Activated B cell treated with CpG ODN at 0.5 μM for 24 hours (primary cell): ENCODE measurements around the gene OGFOD3. TPM values are rescaled to one million over a fixed set of nuclear protein-coding genes. Genes with fewer than 3 reads are reported as not detected.

Source experiments
- ATAC-seq: fragments of 200-7000 bp; cut with Tn5 transposase; one replicate; pipeline ENCODE4 v1.10.0; 2021; ENCODE audit warnings: low read depth, mild to moderate bottlenecking, moderate library complexity
- CTCF ChIA-PET: fragments of 350-600 bp; sonication (Branson Sonifier 250); formaldehyde crosslinking; loops from one replicate; lab custom pipeline; 2021; ENCODE audit warnings: antibody characterized with exemption; lab: Charles Lee
- POLR2A ChIA-PET: fragments of 350-600 bp; sonication (Branson Sonifier 250); formaldehyde crosslinking; loops from one replicate; lab custom pipeline; 2021; ENCODE audit warnings: antibody characterized with exemption; lab: Charles Lee
- DNase-seq: peaks from one replicate; pipeline ENCODE4 v3.0.0; 2022
- H3K27ac Mint-ChIP-seq: one replicate; pipeline ENCODE4 v1.8.0; 2020; ENCODE audit warnings: mixed read lengths
- H3K27me3 Mint-ChIP-seq: one replicate; pipeline ENCODE4 v1.8.0; 2021; ENCODE audit warnings: mixed read lengths
- H3K36me3 Mint-ChIP-seq: one replicate; pipeline ENCODE4 v1.8.0; 2021; ENCODE audit warnings: low read depth, mixed read lengths
- H3K4me1 Mint-ChIP-seq: one replicate; pipeline ENCODE4 v1.8.0; 2021; ENCODE audit warnings: mixed read lengths
- H3K4me3 Mint-ChIP-seq: one replicate; pipeline ENCODE4 v1.8.0; 2020; ENCODE audit warnings: mild to moderate bottlenecking, mixed read lengths
- H3K9me3 Mint-ChIP-seq: one replicate; pipeline ENCODE4 v1.8.0; 2020; ENCODE audit warnings: mixed read lengths
- intact Hi-C: fragments of 100-400 bp; cut with micrococcal nuclease; formaldehyde crosslinking; loops from one replicate; pipeline ENCODE4 v1.15.1; 2024
- total RNA-seq: library from RNA; stranded (reverse); gene quantifications from 2 replicates; pipeline ENCODE4 v1.2.3, GENCODE V29; 2022
- TF ChIP-seq, protein P1 (sequence below): fragments of 200-600 bp; IDR thresholded peaks from one replicate; pipeline ENCODE4 v1.8.0; 2022; ENCODE audit warnings: antibody characterized with exemption, mild to moderate bottlenecking

OGFOD3 gene
- total RNA-seq, 1 donor from 2014 or later: 35.0 TPM

DNA sequence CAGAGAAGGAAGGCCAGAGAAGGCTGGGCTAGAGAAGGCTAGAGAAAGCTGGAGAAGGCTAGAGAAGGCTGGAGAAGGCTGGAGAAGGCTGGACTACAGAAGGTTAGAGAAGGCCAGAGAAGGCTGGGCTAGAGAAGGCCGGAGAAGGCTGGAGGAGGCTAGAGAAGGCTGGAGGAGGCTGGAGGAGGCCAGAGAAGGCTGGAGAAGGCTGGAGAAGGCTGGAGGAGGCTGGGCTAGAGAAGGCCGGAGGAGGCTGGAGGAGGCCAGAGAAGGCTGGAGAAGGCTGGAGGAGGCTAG is 6.4 kb upstream of the OGFOD3 start:
- no peaks in the 10 kb centered on the region for H3K9me3 Mint-ChIP-seq
- ATAC-seq (no peak), DNase-seq (no peak)
- intact Hi-C loops: no loop called here
- H3K27ac Mint-ChIP-seq: no peak overlapping the region
- H3K4me3 Mint-ChIP-seq: no peak overlapping the region
- CTCF ChIA-PET: interaction anchor here (0.7 to 1.0 kb wide), 3 partner anchors 16 to 72 kb away, joined by 3 to 4 read pairs (median 3); no protein-coding TSS in a partner anchor
- TF ChIP-seq, protein P1, sequence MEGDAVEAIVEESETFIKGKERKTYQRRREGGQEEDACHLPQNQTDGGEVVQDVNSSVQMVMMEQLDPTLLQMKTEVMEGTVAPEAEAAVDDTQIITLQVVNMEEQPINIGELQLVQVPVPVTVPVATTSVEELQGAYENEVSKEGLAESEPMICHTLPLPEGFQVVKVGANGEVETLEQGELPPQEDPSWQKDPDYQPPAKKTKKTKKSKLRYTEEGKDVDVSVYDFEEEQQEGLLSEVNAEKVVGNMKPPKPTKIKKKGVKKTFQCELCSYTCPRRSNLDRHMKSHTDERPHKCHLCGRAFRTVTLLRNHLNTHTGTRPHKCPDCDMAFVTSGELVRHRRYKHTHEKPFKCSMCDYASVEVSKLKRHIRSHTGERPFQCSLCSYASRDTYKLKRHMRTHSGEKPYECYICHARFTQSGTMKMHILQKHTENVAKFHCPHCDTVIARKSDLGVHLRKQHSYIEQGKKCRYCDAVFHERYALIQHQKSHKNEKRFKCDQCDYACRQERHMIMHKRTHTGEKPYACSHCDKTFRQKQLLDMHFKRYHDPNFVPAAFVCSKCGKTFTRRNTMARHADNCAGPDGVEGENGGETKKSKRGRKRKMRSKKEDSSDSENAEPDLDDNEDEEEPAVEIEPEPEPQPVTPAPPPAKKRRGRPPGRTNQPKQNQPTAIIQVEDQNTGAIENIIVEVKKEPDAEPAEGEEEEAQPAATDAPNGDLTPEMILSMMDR: no peak
- peaks cover 44% of the 10 kb centered on the region for H3K36me3 Mint-ChIP-seq
- H3K27me3 Mint-ChIP-seq: no peaks in the 10 kb centered on the region
- POLR2A ChIA-PET: interaction anchor here (1.0 to 1.3 kb wide), 2 partner anchors 9 to 33 kb away, joined by 3 read pairs; no protein-coding TSS in a partner anchor
- peaks cover 24% of the 10 kb centered on the region for H3K4me1 Mint-ChIP-seq

DNA sequence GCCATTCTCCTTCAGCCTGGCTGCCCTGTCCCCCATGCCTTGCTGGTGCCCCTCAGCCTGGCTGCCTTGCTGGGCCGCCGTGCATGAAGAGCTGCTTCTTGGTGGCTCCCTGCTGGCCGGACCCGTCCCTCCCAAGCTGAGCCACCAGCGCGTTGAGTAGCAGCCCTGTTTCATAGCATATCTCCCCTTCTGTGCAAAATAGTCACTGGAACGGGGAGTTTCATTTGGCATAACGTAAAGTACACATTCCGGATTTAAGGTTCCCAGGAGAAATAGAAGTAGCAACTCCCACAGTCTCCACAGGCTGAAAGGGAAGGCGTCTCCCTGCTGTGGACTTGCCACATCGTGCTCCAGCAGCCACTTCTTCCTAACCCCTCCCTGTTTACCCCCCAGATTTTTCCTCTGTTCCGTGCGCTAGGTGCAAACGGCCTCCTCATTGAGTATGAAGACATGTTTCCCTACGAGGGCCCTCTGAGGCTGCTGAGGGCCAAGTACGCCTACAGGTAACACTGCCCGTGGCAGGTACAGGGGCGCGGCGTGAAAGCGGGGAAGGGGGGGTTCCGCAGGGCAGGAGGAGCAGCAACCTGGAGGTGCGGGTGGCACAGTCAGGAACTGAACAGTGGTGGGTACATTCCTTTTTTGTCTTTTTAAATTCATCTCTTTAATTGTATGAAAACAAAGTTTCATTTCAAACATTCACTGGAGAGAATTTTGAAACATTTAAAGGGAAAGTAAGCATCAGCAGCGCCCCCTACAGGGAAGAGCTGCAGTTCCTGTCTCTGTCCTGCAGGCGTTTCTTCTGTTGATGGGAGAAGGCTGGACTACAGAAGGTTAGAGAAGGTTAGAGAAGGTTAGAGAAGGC is 5.8 kb upstream of the OGFOD3 start:
- Mint-ChIP-seq H3K9me3 (no peaks in the 10 kb centered on the region), H3K36me3 (peaks cover 44% of the 10 kb centered on the region), H3K27ac (no peak overlapping the region), H3K4me1 (peaks cover 24% of the 10 kb centered on the region), H3K4me3 (no peak overlapping the region), H3K27me3 (no peaks in the 10 kb centered on the region)
- DNase-seq (no peak), ATAC-seq (peak; percentile 52)
- POLR2A ChIA-PET: interaction anchor here (0.7 to 1.3 kb wide), 3 partner anchors 9 to 88 kb away, joined by 3 read pairs; no protein-coding TSS in a partner anchor
- CTCF ChIA-PET: interaction anchor here (0.7 to 1.0 kb wide), 3 partner anchors 15 to 71 kb away, joined by 3 to 4 read pairs (median 3); no protein-coding TSS in a partner anchor
- intact Hi-C loops: no loop called here
- TF ChIP-seq, protein P1: no peak

DNA sequence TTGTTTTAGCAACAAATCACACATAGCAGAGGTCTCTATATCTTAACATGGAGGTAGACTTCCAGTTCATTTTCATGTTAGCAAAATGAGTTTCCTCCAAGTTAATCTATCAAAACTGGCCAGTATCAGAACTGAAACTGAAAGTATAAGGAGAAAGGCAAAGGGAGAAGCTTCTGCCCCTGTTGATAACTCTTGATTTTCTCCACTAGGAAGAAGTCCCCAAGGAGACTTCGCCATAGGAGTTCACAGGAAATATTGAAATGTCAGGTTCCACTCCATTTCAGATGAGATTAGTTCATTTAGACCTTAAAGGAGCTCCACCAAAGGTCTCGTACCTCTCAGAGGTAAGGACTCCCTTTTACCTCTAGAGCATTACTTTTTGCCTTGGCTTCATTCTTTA is 1.2 kb upstream of the OGFOD3 start:
- Mint-ChIP-seq H3K9me3 (no peaks in the 10 kb centered on the region), H3K4me1 (peaks cover 25% of the 10 kb centered on the region), H3K27ac (peak overlapping the region; percentile 69), H3K36me3 (peaks cover 43% of the 10 kb centered on the region), H3K4me3 (peak overlapping the region; percentile 83), H3K27me3 (no peaks in the 10 kb centered on the region)
- POLR2A ChIA-PET: interaction anchor here (0.5 to 3.9 kb wide), 11 partner anchors 12 to 127 kb away, joined by 3 to 62 read pairs (median 5); partner anchors contain the start of genes CYBC1 and NARF
- TF ChIP-seq, protein P1: no peak
- ATAC-seq: no peak
- no peak for DNase-seq
- intact Hi-C loops: loop anchor here (2.0 to 5.0 kb wide), 3 partner anchors 15 to 278 kb away; partner anchors contain the start of gene RAB40B
- CTCF ChIA-PET: interaction anchor here (1.0 kb wide), 2 partner anchors 29 to 362 kb away, joined by 3 to 4 read pairs; no protein-coding TSS in a partner anchor

DNA sequence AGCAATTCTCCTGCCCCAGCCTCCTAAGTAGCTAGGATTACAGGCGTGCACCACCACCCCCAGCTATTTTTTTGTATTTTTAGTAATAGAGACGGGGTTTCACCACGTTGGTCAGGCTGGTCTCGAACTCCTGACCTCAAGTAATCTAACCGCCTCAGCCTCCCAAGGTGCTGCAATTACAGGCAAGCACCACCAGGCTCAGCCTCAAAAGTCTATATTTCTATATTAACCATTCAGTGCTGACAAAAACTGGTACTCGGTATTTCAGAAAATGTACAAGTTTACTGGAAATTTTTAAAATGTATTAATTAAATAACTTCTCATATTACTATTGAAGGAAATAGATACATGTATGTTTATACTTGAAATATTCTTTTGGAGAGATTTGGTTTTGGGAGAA is 1.6 kb downstream of the OGFOD3 start:
- H3K4me3 Mint-ChIP-seq: no peak overlapping the region
- peaks cover 30% of the 10 kb centered on the region for H3K4me1 Mint-ChIP-seq
- no peaks in the 10 kb centered on the region for H3K27me3 Mint-ChIP-seq
- DNase-seq: no peak
- ATAC-seq: no peak
- no peak overlapping the region for H3K27ac Mint-ChIP-seq
- no peaks in the 10 kb centered on the region for H3K9me3 Mint-ChIP-seq
- peaks cover 36% of the 10 kb centered on the region for H3K36me3 Mint-ChIP-seq
- intact Hi-C loops: loop anchor here (5.0 kb wide), 2 partner anchors 209 to 281 kb away; partner anchors contain the start of gene RAB40B
- ChIA-PET CTCF (interaction anchor here (1.0 kb wide), 1 partner anchor 64 kb away, joined by 3 read pairs; no protein-coding TSS in a partner anchor), POLR2A (interaction anchor here (0.6 to 3.9 kb wide), 2 partner anchors 33 to 64 kb away, joined by 4 to 62 read pairs; partner anchors contain the start of gene CYBC1)
- TF ChIP-seq, protein P1: no peak

DNA sequence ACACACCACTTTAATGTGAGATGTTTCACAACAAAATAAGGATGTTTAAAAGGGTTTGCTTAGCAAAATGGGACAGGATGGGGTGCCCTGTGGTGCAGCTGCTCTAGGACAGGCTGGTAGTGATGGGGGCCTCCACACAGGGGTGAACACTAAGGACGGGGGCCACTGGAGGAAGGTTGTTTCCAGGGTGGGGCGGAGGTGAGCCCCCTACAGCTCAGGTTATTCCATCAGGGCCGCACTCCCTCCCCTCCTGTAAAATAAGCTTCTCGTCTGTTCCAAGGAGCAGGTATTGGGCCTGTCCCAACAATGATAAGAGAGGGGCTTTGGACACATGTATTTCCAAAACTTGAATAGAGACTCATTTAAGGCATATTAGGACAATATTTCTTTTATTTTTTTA is 2.1 kb downstream of the OGFOD3 start:
- H3K27me3 Mint-ChIP-seq: no peaks in the 10 kb centered on the region
- TF ChIP-seq, protein P1: no peak
- POLR2A ChIA-PET: interaction anchor here (0.6 kb wide), 1 partner anchor 64 kb away, joined by 4 read pairs; no protein-coding TSS in a partner anchor
- no peak for DNase-seq
- H3K4me3 Mint-ChIP-seq: no peak overlapping the region
- peaks cover 32% of the 10 kb centered on the region for H3K36me3 Mint-ChIP-seq
- no peak for ATAC-seq
- no peak overlapping the region for H3K27ac Mint-ChIP-seq
- intact Hi-C loops: loop anchor here (5.0 kb wide), 2 partner anchors 209 to 281 kb away; partner anchors contain the start of gene RAB40B
- peaks cover 30% of the 10 kb centered on the region for H3K4me1 Mint-ChIP-seq
- H3K9me3 Mint-ChIP-seq: no peaks in the 10 kb centered on the region
- CTCF ChIA-PET: interaction anchor here (1.0 kb wide), 1 partner anchor 64 kb away, joined by 3 read pairs; no protein-coding TSS in a partner anchor
